Smooth muscle cell (in vitro differentiated cells): Measurements from ENCODE around the gene UBXN11. TPM values are rescaled to one million over a fixed set of nuclear protein-coding genes. Genes with fewer than 3 reads are reported as not detected.

Source experiments
- DNase-seq: peaks from one replicate; lab custom pipeline; 2025; ENCODE audit not compliant: unreplicated experiment; lab: John Stamatoyannopoulos, UW
- H2AFZ ChIP-seq: fragments of 200-600 bp; sonication (generic); 2 replicates; pipeline ENCODE4 v1.6.0; 2016; ENCODE audit warnings: antibody characterized with exemption, low read depth, mild to moderate bottlenecking
- H3F3A ChIP-seq: fragments of 200-600 bp; sonication (generic); 2 replicates; pipeline ENCODE4 v1.6.0; 2017; ENCODE audit warnings: antibody characterized with exemption, low read depth
- H3K27ac ChIP-seq: fragments of 200-600 bp; sonication (generic); 2 replicates; pipeline ENCODE4 v1.5.1; 2016; ENCODE audit warnings: low read depth, mild to moderate bottlenecking
- H3K27me3 ChIP-seq: fragments of 200-600 bp; sonication (generic); 2 replicates; pipeline ENCODE4 v1.6.1; 2016; ENCODE audit warnings: low read depth, mild to moderate bottlenecking
- H3K36me3 ChIP-seq: fragments of 200-600 bp; sonication (generic); 2 replicates; pipeline ENCODE4 v1.5.1; 2016; ENCODE audit warnings: low read depth
- H3K4me1 ChIP-seq: fragments of 200-600 bp; sonication (generic); 2 replicates; pipeline ENCODE4 v1.5.1; 2016; ENCODE audit warnings: low read depth
- H3K4me2 ChIP-seq: fragments of 200-600 bp; sonication (generic); 2 replicates; pipeline ENCODE4 v1.6.0; 2016; ENCODE audit warnings: mild to moderate bottlenecking
- H3K4me3 ChIP-seq: fragments of 200-600 bp; sonication (generic); 2 replicates; pipeline ENCODE4 v1.5.1; 2016; ENCODE audit warnings: mild to moderate bottlenecking
- H3K79me2 ChIP-seq: fragments of 200-600 bp; sonication (generic); 2 replicates; pipeline ENCODE4 v1.6.0; 2016; ENCODE audit warnings: low read depth, mild to moderate bottlenecking
- H3K9ac ChIP-seq: fragments of 200-600 bp; sonication (generic); 2 replicates; pipeline ENCODE4 v1.6.0; 2016; ENCODE audit warnings: low read depth
- H3K9me3 ChIP-seq: fragments of 200-600 bp; sonication (generic); replicated peaks from 2 replicates; pipeline ENCODE4 v1.5.1; 2016; ENCODE audit warnings: low read depth
- H4K20me1 ChIP-seq: fragments of 200-600 bp; sonication (generic); 2 replicates; pipeline ENCODE4 v1.6.0; 2016; ENCODE audit warnings: low read depth
- CTCF ChIP-seq: fragments of 200-600 bp; sonication (generic); IDR thresholded peaks from 2 replicates; pipeline ENCODE4 v1.5.1; 2017; ENCODE audit warnings: borderline replicate concordance, mild to moderate bottlenecking, antibody characterized with exemption; ENCODE audit not compliant: insufficient read depth, poor library complexity, severe bottlenecking
- WGBS: methylation state at CpG from one replicate; pipeline ENCODE4 v1.1.7; 2016; ENCODE audit warnings: low lambda C conversion rate; 5-methylcytosine and 5-hydroxymethylcytosine counted together
- polyA plus RNA-seq: library from polyadenylated mRNA; unstranded; fragments of >200 nt; fragmentation: Nextera tagmentation; extraction: Ambion mirVana; gene quantifications from 2 replicates; pipeline ENCODE4 v1.2.1, GENCODE V29; 2016
- total RNA-seq: library from RNA; depleted of rRNA; stranded (reverse); fragments of >200 nt; gene quantifications from 2 replicates; pipeline ENCODE4 v1.2.3, GENCODE V29; 2014

Gene UBXN11
- total and polyA plus RNA-seq, 2 experiments from 2014 or later: 3.3 to 17.7 TPM

DNA sequence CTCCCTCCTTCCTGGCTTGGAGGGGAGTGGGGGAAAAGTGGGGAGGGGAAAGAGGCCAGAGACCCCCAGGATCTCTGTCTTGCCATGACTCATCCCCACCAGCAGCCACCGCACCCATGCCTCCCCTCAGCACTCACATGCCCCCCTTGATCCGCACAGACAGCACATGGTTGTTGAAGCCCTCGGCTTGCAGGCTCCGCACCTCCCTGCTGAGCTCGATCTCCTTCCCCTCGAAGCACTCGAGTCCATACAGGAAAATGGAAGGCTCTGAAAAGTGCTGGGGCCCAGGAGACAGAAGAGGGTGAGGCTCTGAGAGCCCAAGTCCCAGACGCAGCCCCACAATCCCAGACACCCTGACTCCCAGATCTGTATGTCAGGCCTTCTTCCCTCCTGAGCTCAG lies 22.2 kb upstream of the UBXN11 start:
- Histone ChIP-seq H3K4me2 (no peak overlapping the region), H3K27ac (no peak overlapping the region), H3K36me3 (no peaks in the 10 kb centered on the region), H3K9ac (no peak overlapping the region), H3K79me2 (no peaks in the 10 kb centered on the region), H3K27me3 (no peaks in the 10 kb centered on the region), H4K20me1 (no peaks in the 10 kb centered on the region), H3K4me3 (no peak overlapping the region), H3K4me1 (no peaks in the 10 kb centered on the region), H2AFZ (no peak overlapping the region), H3K9me3 (no peaks in the 10 kb centered on the region), H3F3A (no peaks in the 10 kb centered on the region)
- 82% methylated on average over 8 of the region's 8 CpGs for WGBS
- no peak for DNase-seq
- TF ChIP-seq CTCF: no peak

DNA sequence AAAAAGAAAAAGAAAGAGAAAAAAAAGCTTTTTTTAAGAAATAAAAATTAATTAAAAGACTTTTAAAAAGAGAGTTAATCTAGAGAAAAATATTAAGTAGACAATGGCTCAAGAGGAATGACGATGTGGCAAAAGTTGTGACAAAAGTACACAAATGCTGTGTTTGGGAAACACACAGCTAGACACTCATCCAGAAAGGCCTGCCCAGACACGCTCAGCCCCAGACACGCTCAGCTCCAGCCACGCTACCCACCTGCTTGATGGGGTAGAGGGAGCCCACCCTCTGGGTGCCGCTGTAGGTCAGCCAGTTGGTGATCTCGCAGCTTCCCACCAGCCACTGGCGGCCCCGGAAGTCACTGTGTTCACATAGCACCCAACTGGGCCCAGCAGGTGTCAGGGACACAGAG lies 21.5 kb upstream of the UBXN11 start:
- no peak overlapping the region for H3K9ac ChIP-seq
- H3K27ac ChIP-seq: no peak overlapping the region
- no peak overlapping the region for H3K4me3 ChIP-seq
- no peak for TF ChIP-seq CTCF
- H3K36me3 ChIP-seq: no peaks in the 10 kb centered on the region
- H3K9me3 ChIP-seq: no peaks in the 10 kb centered on the region
- H3F3A ChIP-seq: no peaks in the 10 kb centered on the region
- H2AFZ ChIP-seq: no peak overlapping the region
- H3K4me2 ChIP-seq: no peak overlapping the region
- WGBS: 72% methylated on average over 8 of the region's 8 CpGs
- no peak for DNase-seq
- no peaks in the 10 kb centered on the region for H3K4me1 ChIP-seq
- no peaks in the 10 kb centered on the region for H3K79me2 ChIP-seq
- no peaks in the 10 kb centered on the region for H4K20me1 ChIP-seq
- H3K27me3 ChIP-seq: no peaks in the 10 kb centered on the region

DNA sequence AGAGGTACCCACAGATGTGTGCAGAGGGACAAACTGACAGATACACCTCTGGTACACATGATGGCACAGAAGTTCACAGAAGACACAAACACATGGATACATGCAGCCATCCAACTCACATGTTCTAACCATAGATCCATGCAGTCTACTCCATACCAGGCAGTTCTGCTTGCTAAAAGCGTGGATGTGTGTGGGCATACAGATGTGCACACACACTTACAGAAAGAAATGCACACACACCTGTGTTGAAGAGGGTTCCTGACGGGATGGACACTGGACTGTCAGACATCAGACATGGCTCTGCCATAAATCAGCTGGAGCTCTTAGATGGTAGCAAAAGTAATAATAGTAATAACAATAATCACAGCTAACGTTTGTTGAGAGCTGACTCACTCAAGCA lies 18.1 kb upstream of the UBXN11 start:
- 77% methylated on average over 3 of the region's 3 CpGs for WGBS

More for the DNA sequence above, 18.1 kb upstream of the UBXN11 start:
- Histone ChIP-seq H3K27me3 (no peaks in the 10 kb centered on the region), H3K9ac (no peak overlapping the region), H4K20me1 (no peaks in the 10 kb centered on the region), H3F3A (no peaks in the 10 kb centered on the region), H3K4me1 (no peaks in the 10 kb centered on the region), H3K36me3 (no peaks in the 10 kb centered on the region), H3K79me2 (no peaks in the 10 kb centered on the region), H3K4me2 (no peak overlapping the region), H3K9me3 (no peaks in the 10 kb centered on the region), H2AFZ (no peak overlapping the region), H3K27ac (no peak overlapping the region), H3K4me3 (no peak overlapping the region)
- no peak for DNase-seq
- no peak for TF ChIP-seq CTCF
